GM21423 (cell line): Measurements from ENCODE around the gene ZNF423.
"Not testable (repeated sequence)": the region's sequence is repeated elsewhere in the genome, so short reads cannot be mapped to it uniquely, and the experiment has no call there.

Experiments used
- ATAC-seq: cut with Tn5 transposase; IDR thresholded peaks from one replicate; pipeline ENCODE4 v1.9.1; 2021; ENCODE audit warnings: mild to moderate bottlenecking, moderate library complexity; ENCODE audit not compliant: unreplicated experiment

The ZNF423 gene

GRCh38 chr16:49701065-49701685 is 154.7 kb downstream of the ZNF423 start:
- no peak for ATAC-seq

GRCh38 chr16:49700251-49701064 is 155.5 kb downstream of the ZNF423 start:
- no peak for ATAC-seq

GRCh38 chr16:49699841-49700175 is 156.1 kb downstream of the ZNF423 start:
- ATAC-seq: no peak

- ATAC-seq: no peak
Measured at GRCh38 chr16:49698931-49699840, 156.7 kb downstream of the ZNF423 start.

GRCh38 chr16:49698453-49698815 is 157.5 kb downstream of the ZNF423 start:
- no peak for ATAC-seq

- ATAC-seq: no peak
Measured at GRCh38 chr16:49697631-49698452, 158.1 kb downstream of the ZNF423 start.

GRCh38 chr16:49696414-49697101 is 159.4 kb downstream of the ZNF423 start:
- ATAC-seq: no peak

- ATAC-seq: no peak
Measured at GRCh38 chr16:49695782-49696413, 160.0 kb downstream of the ZNF423 start.

GRCh38 chr16:49693445-49693844 is 162.5 kb downstream of the ZNF423 start:
- ATAC-seq: no peak

GRCh38 chr16:49690778-49691177 is 165.1 kb downstream of the ZNF423 start:
- ATAC-seq: no peak

- ATAC-seq: no peak
Measured at GRCh38 chr16:49688036-49688697, 167.7 kb downstream of the ZNF423 start.

GRCh38 chr16:49687476-49688002 is 168.4 kb downstream of the ZNF423 start:
- no peak for ATAC-seq

- no peak for ATAC-seq
Measured at GRCh38 chr16:49684696-49685095, 171.2 kb downstream of the ZNF423 start.

- ATAC-seq: no peak
Measured at GRCh38 chr16:49682577-49683165, 173.2 kb downstream of the ZNF423 start.

- ATAC-seq: no peak
Measured at GRCh38 chr16:49681217-49681883, 174.6 kb downstream of the ZNF423 start.

GRCh38 chr16:49679095-49679494 is 176.8 kb downstream of the ZNF423 start:
- no peak for ATAC-seq

- ATAC-seq: not testable (repeated sequence)
Measured at GRCh38 chr16:49677661-49678060, 178.3 kb downstream of the ZNF423 start.

GRCh38 chr16:49675413-49675812 is 180.5 kb downstream of the ZNF423 start:
- no peak for ATAC-seq
